Measurements from ENCODE around the gene GEMIN2. TPM values are rescaled to one million over a fixed set of nuclear protein-coding genes. Genes with fewer than 3 reads are reported as not detected.
"Not testable (repeated sequence)": the region's sequence is repeated elsewhere in the genome, so short reads cannot be mapped to it uniquely, and the experiment has no call there.

GEMIN2 gene
- total and polyA plus RNA-seq, 2 donors from 2014 or later: 13.8 to 17.2 TPM

DNA sequence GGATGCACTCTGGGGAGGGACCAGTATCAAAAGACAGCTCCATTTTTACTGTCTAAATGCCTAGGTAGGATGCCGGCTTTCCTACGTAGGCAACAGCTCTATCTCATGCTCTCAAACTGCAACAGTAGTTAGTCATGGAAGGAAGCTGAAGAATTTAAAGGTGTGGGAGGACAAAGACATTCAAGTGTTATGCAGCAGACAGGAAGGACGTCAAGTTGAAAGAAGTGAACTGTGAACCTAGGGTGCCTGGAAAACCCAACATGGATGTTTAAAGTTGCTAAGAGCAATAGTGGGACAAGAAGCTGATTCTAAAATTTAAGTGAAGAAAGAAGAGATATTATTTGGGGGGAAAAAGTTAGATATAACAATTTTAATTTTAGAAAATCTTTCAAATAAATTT lies 17.0 kb upstream of the GEMIN2 start:
- intact Hi-C loops (cut with DNase I): no loop called here
- Histone ChIP-seq H3K4me1 (ENCODE audit: control insufficient read depth in 2 of 3, insufficient read depth in 2 of 3, low read depth in 1 of 3, low read length in 3 of 3) (peaks cover 0 to 11% (median 0%) of the 10 kb centered on the region in 3 donors), H3K27me3 (ENCODE audit: control insufficient read depth, insufficient read depth, low read length) (no peaks in the 10 kb centered on the region), H3K9ac (ENCODE audit: low read length in 3 of 3) (no peak overlapping the region), H3K4me3 (ENCODE audit: low read length in 3 of 3) (no peak overlapping the region), H3K36me3 (ENCODE audit: control insufficient read depth in 2 of 3, insufficient read depth in 3 of 3, low read length in 3 of 3) (peaks cover 6 to 14% (median 7%) of the 10 kb centered on the region in 3 donors), H3K9me3 (ENCODE audit: control insufficient read depth in 2 of 3, insufficient read depth in 1 of 3, low read length in 3 of 3) (no peaks in the 10 kb centered on the region), H3K27ac (ENCODE audit: low read depth in 2 of 2, low read length in 2 of 2) (no peak overlapping the region)
- TF ChIP-seq, protein P1, sequence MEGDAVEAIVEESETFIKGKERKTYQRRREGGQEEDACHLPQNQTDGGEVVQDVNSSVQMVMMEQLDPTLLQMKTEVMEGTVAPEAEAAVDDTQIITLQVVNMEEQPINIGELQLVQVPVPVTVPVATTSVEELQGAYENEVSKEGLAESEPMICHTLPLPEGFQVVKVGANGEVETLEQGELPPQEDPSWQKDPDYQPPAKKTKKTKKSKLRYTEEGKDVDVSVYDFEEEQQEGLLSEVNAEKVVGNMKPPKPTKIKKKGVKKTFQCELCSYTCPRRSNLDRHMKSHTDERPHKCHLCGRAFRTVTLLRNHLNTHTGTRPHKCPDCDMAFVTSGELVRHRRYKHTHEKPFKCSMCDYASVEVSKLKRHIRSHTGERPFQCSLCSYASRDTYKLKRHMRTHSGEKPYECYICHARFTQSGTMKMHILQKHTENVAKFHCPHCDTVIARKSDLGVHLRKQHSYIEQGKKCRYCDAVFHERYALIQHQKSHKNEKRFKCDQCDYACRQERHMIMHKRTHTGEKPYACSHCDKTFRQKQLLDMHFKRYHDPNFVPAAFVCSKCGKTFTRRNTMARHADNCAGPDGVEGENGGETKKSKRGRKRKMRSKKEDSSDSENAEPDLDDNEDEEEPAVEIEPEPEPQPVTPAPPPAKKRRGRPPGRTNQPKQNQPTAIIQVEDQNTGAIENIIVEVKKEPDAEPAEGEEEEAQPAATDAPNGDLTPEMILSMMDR (IDR thresholded peaks at IDR 0.05; ENCODE audit: borderline replicate concordance, extremely low read depth, insufficient read depth): no peak
- no peak for FAIRE-seq
- DNase-seq: peak in 2 of 5 donors; percentile 18 to 63

DNA sequence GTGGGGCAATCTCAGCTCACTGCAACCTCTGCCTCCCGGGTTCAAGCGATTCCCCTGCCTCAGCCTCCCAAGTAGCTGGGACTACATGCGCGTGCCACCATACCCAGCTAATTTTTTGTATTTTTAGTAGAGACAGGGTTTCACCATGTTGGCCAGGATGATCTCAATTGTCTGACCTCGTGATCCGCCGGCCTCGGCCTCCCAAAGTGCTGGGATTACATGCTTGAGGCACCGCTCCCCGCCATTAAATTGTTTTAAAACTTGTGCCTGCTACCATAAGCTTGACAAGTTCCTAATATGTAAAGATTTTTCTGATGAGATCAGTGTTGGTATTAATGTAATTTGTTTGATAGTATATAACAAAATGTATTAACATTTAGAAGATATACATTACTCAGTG lies 14.9 kb upstream of the GEMIN2 start:
- H3K9ac ChIP-seq (ENCODE audit: low read length in 3 of 3); FAIRE-seq; DNase-seq; H3K4me3 ChIP-seq (ENCODE audit: low read length in 3 of 3); intact Hi-C loops (cut with DNase I); H3K27ac ChIP-seq (ENCODE audit: low read depth in 2 of 2, low read length in 2 of 2); H3K9me3 ChIP-seq (ENCODE audit: control insufficient read depth in 2 of 3, insufficient read depth in 1 of 3, low read length in 3 of 3); H3K27me3 ChIP-seq (ENCODE audit: control insufficient read depth, insufficient read depth, low read length): not testable (repeated sequence)
- Histone ChIP-seq H3K4me1 (ENCODE audit: control insufficient read depth in 2 of 3, insufficient read depth in 2 of 3, low read depth in 1 of 3, low read length in 3 of 3) (peaks cover 0 to 16% (median 2%) of the 10 kb centered on the region in 3 donors), H3K36me3 (ENCODE audit: control insufficient read depth in 2 of 3, insufficient read depth in 3 of 3, low read length in 3 of 3) (peaks cover 5 to 14% (median 6%) of the 10 kb centered on the region in 3 donors)

DNA sequence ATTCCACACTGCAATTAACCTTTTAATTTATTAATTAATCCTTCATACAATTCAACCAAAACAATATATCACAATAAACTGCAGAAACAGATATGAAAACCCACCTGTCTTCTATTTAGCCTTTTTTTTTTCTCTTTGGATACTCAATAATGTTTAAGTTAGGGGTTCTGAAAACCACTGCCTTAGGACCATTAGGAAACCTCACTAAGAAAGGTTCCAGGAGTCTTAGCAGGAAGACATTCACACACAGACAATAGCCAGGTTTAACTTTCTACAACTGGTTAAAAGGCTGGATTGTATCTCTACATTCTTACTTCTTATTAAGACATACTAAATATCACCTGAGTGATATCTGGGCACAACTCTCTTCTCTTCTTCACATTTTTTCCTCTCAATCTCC lies 14.4 kb upstream of the GEMIN2 start:
- TF ChIP-seq, protein P1 (IDR thresholded peaks at IDR 0.05; ENCODE audit: borderline replicate concordance, extremely low read depth, insufficient read depth): no peak
- no peak for DNase-seq
- intact Hi-C loops (cut with DNase I): no loop called here
- H3K4me1 ChIP-seq (ENCODE audit: control insufficient read depth in 2 of 3, insufficient read depth in 2 of 3, low read depth in 1 of 3, low read length in 3 of 3): peaks cover 0 to 16% (median 2%) of the 10 kb centered on the region in 3 donors
- no peak overlapping the region for H3K9ac ChIP-seq (ENCODE audit: low read length in 3 of 3)
- no peak for FAIRE-seq
- no peak overlapping the region for H3K4me3 ChIP-seq (ENCODE audit: low read length in 3 of 3)
- H3K36me3 ChIP-seq (ENCODE audit: control insufficient read depth in 2 of 3, insufficient read depth in 3 of 3, low read length in 3 of 3): peaks cover 2 to 10% (median 4%) of the 10 kb centered on the region in 3 donors
- no peak overlapping the region for H3K27ac ChIP-seq (ENCODE audit: low read depth in 2 of 2, low read length in 2 of 2)
- no peaks in the 10 kb centered on the region for H3K27me3 ChIP-seq (ENCODE audit: control insufficient read depth, insufficient read depth, low read length)
- H3K9me3 ChIP-seq (ENCODE audit: control insufficient read depth in 2 of 3, insufficient read depth in 1 of 3, low read length in 3 of 3): no peaks in the 10 kb centered on the region

GRCh38 chr14:39102265-39102968 lies 11.7 kb upstream of the GEMIN2 start:
- Histone ChIP-seq H3K36me3 (ENCODE audit: control insufficient read depth in 2 of 3, insufficient read depth in 3 of 3, low read length in 3 of 3) (no peaks in the 10 kb centered on the region), H3K4me3 (ENCODE audit: low read length in 3 of 3) (peak overlapping the region; percentile 83 to 96 (median 92)), H3K27ac (ENCODE audit: low read depth in 2 of 2, low read length in 2 of 2) (peak overlapping the region; percentile 97 to 98), H3K9me3 (ENCODE audit: control insufficient read depth in 2 of 3, insufficient read depth in 1 of 3, low read length in 3 of 3) (no peaks in the 10 kb centered on the region), H3K4me1 (ENCODE audit: control insufficient read depth in 2 of 3, insufficient read depth in 2 of 3, low read depth in 1 of 3, low read length in 3 of 3) (peaks cover 0 to 13% (median 2%) of the 10 kb centered on the region in 3 donors), H3K27me3 (ENCODE audit: control insufficient read depth, insufficient read depth, low read length) (no peaks in the 10 kb centered on the region), H3K9ac (ENCODE audit: low read length in 3 of 3) (peak overlapping the region; percentile 41 to 79 (median 58))
- DNase-seq: peak in 3 of 5 donors; percentile 44 to 81 (median 80)
- intact Hi-C loops (cut with DNase I): no loop called here
- TF ChIP-seq, protein P1 (IDR thresholded peaks at IDR 0.05; ENCODE audit: borderline replicate concordance, extremely low read depth, insufficient read depth): no peak
- no peak for FAIRE-seq

All from kidney (tissue), 14 donors.